K562 (cell line): ENCODE data around the gene EGFR. TPM values are rescaled to one million over a fixed set of nuclear protein-coding genes. Genes with fewer than 3 reads are reported as not detected.

Experiments used
- ATAC-seq: fragments of 200-7000 bp; cut with Tn5 transposase; 3 replicates; pipeline ENCODE4 v1.9.1; 2020; ENCODE audit warnings: moderate library complexity
- BruUV-seq: library from RNA; stranded (reverse); fragments of 400-500 nt; replicated peaks from 2 replicates; lab custom pipeline; 2021; lab: Mats Ljungman, UMichigan
- CTCF ChIA-PET: fragments of 300-600 bp; formaldehyde crosslinking; extraction: SDS; loops from one replicate; lab custom pipeline; 2021; ENCODE audit warnings: low intra/inter-chr PET ratio; lab: Yijun Ruan, JAX
- POLR2A ChIA-PET: fragments of 300-600, 350-650 bp; sonication (Branson Sonifier 250); formaldehyde crosslinking; extraction: SDS; loops from one replicate; lab custom pipeline; 2021; ENCODE audit warnings: antibody characterized with exemption, inconsistent platforms; lab: Yijun Ruan, JAX
- DNase-seq, 4 experiments: peaks; one replicate each; pipeline versions ENCODE4 v3.0.0 to v3.0.0-alpha.2; 2011 to 2018; ENCODE audit warnings: low spot score in 3 of 4, mixed read lengths in 3 of 4; ENCODE audit errors: extremely low read depth in 1 of 4
- FAIRE-seq: peaks from 2 replicates; lab custom pipeline; 2011; peaks lifted over from hg19 to GRCh38; lab: Jason Lieb, UNC
- H2AFZ ChIP-seq: 2 replicates; pipeline ENCODE4 v1.6.0; 2011; ENCODE audit warnings: low read depth, low read length, control low read depth, inconsistent platforms
- H3K27ac ChIP-seq: fragments of 200-600 bp; 3 replicates; pipeline ENCODE4 v1.8.0; 2011; ENCODE audit warnings: low read depth, mild to moderate bottlenecking, control low read depth, inconsistent platforms, low read length, moderate library complexity, mixed read lengths; ENCODE audit errors: extremely low read depth
- H3K27me3 ChIP-seq, 2 experiments: fragments of 300-600 bp in 1 of 2; 2 replicates in 1 of 2; 3 replicates in 1 of 2; pipeline versions ENCODE4 v1.6.0 to v1.8.0; 2011; ENCODE audit warnings: inconsistent platforms in 2 of 2, low read length in 2 of 2, mild to moderate bottlenecking in 1 of 2, mixed read lengths in 1 of 2, moderate library complexity in 1 of 2; ENCODE audit not compliant: control insufficient read depth in 2 of 2, insufficient read depth in 2 of 2
- H3K36me3 ChIP-seq: fragments of 300-600 bp; 3 replicates; pipeline ENCODE4 v1.8.0; 2011; ENCODE audit warnings: mild to moderate bottlenecking, low read length, inconsistent platforms; ENCODE audit not compliant: control insufficient read depth, insufficient read depth
- H3K4me1 ChIP-seq, 2 experiments: fragments of 200-600 bp in 1 of 2; replicated peaks in 1 of 2; 2 replicates in 1 of 2; 3 replicates in 1 of 2; pipeline versions ENCODE4 v1.5.1 to v1.8.0; 2011; ENCODE audit warnings: inconsistent platforms in 2 of 2, low read length in 2 of 2, mild to moderate bottlenecking in 1 of 2, mixed read lengths in 1 of 2, moderate library complexity in 1 of 2; ENCODE audit not compliant: control insufficient read depth in 2 of 2, insufficient read depth in 2 of 2
- H3K4me2 ChIP-seq: 2 replicates; pipeline ENCODE4 v1.6.1; 2011; ENCODE audit warnings: low read length, control low read depth, inconsistent platforms, mixed read lengths; ENCODE audit not compliant: insufficient read depth
- H3K4me3 ChIP-seq: fragments of 200-600 bp; sonication (generic), shearing (Covaris generic); 2 replicates; pipeline ENCODE4 v1.5.1; 2016; ENCODE audit warnings: control low read depth, inconsistent platforms
- H3K79me2 ChIP-seq: fragments of 200-600 bp; 3 replicates; pipeline ENCODE4 v1.8.0; 2011; ENCODE audit warnings: low read length, inconsistent platforms; ENCODE audit not compliant: control insufficient read depth, insufficient read depth
- H3K9ac ChIP-seq, 2 experiments: 2 replicates each; pipeline versions ENCODE4 v1.6.0 to v1.6.1; 2011; ENCODE audit warnings: low read depth in 2 of 2, low read length in 2 of 2, control low read depth in 1 of 2, inconsistent platforms in 1 of 2, mild to moderate bottlenecking in 1 of 2, mixed read lengths in 1 of 2; ENCODE audit not compliant: insufficient read depth in 1 of 2
- H3K9me1 ChIP-seq: one replicate; pipeline ENCODE4 v1.6.0; 2011; ENCODE audit warnings: inconsistent platforms, mild to moderate bottlenecking, low read length, moderate library complexity; ENCODE audit not compliant: control insufficient read depth, insufficient read depth
- H3K9me3 ChIP-seq: replicated peaks from 2 replicates; pipeline ENCODE4 v1.5.1; 2011; ENCODE audit warnings: low read depth, low read length, inconsistent platforms; ENCODE audit not compliant: control insufficient read depth, insufficient read depth
- H4K20me1 ChIP-seq: replicated peaks from 2 replicates; pipeline ENCODE4 v1.6.1; 2011; ENCODE audit warnings: low read length, inconsistent platforms, mixed read lengths; ENCODE audit not compliant: control insufficient read depth, insufficient read depth
- BRF1 ChIP-seq: IDR thresholded peaks from 3 replicates; pipeline ENCODE4 v1.6.1; 2011; ENCODE audit warnings: borderline replicate concordance, mild to moderate bottlenecking; ENCODE audit not compliant: insufficient read length; ENCODE audit errors: extremely low read depth
- FOXP4 ChIP-seq: sonication (generic); formaldehyde crosslinking; IDR thresholded peaks from 2 replicates; pipeline ENCODE4 v1.8.0; 2022; ENCODE audit warnings: mild to moderate bottlenecking, missing genetic modification reagents, borderline replicate concordance
- IRF1 ChIP-seq: sonication (generic); formaldehyde crosslinking; IDR thresholded peaks from 2 replicates; pipeline ENCODE4 v1.8.0; 2022; ENCODE audit warnings: missing genetic modification reagents, mild to moderate bottlenecking, borderline replicate concordance
- IRF2 ChIP-seq: sonication (generic); formaldehyde crosslinking; IDR thresholded peaks from 2 replicates; pipeline ENCODE4 v1.8.1; 2022; ENCODE audit warnings: mild to moderate bottlenecking, missing genetic modification reagents
- MBD1 ChIP-seq: fragments of 250-450 bp; sonication (Bioruptor Pico); IDR thresholded peaks from 2 replicates; pipeline ENCODE4 v1.8.0; 2022; ENCODE audit warnings: inconsistent platforms
- RBM34 ChIP-seq: fragments of 200-400 bp; formaldehyde crosslinking; IDR thresholded peaks from 2 replicates; pipeline ENCODE4 v1.6.1; 2018; ENCODE audit warnings: low read length, borderline replicate concordance; ENCODE audit not compliant: insufficient read depth
- SMARCA5 ChIP-seq: fragments of 450-650 bp; IDR thresholded peaks from 2 replicates; pipeline ENCODE4 v1.6.1; 2016
- THRA ChIP-seq: fragments of 450-650 bp; IDR thresholded peaks from 2 replicates; pipeline ENCODE4 v1.6.1; 2017; ENCODE audit warnings: mild to moderate bottlenecking, moderate library complexity
- TRIM24 ChIP-seq, 2 experiments: fragments of 450-650 bp; IDR thresholded peaks; 2 replicates each; pipeline ENCODE4 v1.6.1; 2016
- ZFP1 ChIP-seq: fragments of 450-650 bp; formaldehyde crosslinking; IDR thresholded peaks from 2 replicates; pipeline ENCODE4 v1.4.0; 2020; ENCODE audit warnings: mild to moderate bottlenecking, mixed read lengths
- WGBS: fragments of 100-300 bp; shearing (Covaris generic); methylation state at CpG from one replicate; pipeline ENCODE4 v1.1.6; 2016; ENCODE audit warnings: low coverage, mixed read lengths; ENCODE audit not compliant: insufficient coverage; ENCODE audit errors: missing lambda C conversion rate; 5-methylcytosine and 5-hydroxymethylcytosine counted together
- in situ Hi-C: fragments of 300-500 bp; cut with MboI; formaldehyde crosslinking; loops from 4 replicates; pipeline ENCODE4 v1.15.0; 2018; ENCODE audit warnings: inconsistent platforms, mixed read lengths
- intact Hi-C: fragments of 100-400 bp; cut with micrococcal nuclease; formaldehyde crosslinking; loops from 2 replicates; pipeline ENCODE4 v1.14.2; 2022
- polyA plus RNA-seq, 8 experiments: library from polyadenylated mRNA; depleted of rRNA in 4 of 8; stranded (reverse) in 5 of 8; unstranded in 3 of 8; fragments of >200 nt; fragmentation: Nextera tagmentation in 2 of 8; fragmentation: Illumina TruSeq in 1 of 8; extraction: Ambion mirVana in 2 of 8; extraction: Trizol in 1 of 8; gene quantifications; 2 replicates each; pipeline versions ENCODE4 v1.2.1 to v1.2.3, GENCODE V29; 2011 to 2014; ENCODE audit warnings: inconsistent platforms in 1 of 8, missing spikeins in 1 of 8
- total RNA-seq, 7 experiments: library from RNA; depleted of rRNA in 6 of 7; stranded (reverse); fragments of >200 nt in 6 of 7; fragmentation: Illumina TruSeq in 2 of 7; extraction: Trizol in 2 of 7; gene quantifications; 2 replicates each; pipeline versions ENCODE4 v1.2.1 to v1.2.3, GENCODE V29; 2011 to 2021; ENCODE audit warnings: low replicate concordance in 1 of 7

EGFR gene
- total and polyA plus RNA-seq, 9 of the 15 experiments (the other 6 are each of a cell fraction or from before 2014, with no cell fraction given), result 0.13 TPM; not detected in 8

GRCh38 chr7:55112056-55112455, 93.2 kb downstream of the EGFR start:
- TF ChIP-seq TRIM24 (IDR thresholded peaks at IDR 0.05), result no peak
- no peak for TF ChIP-seq ZFP1 (CRISPR knock-in tag)
- TF ChIP-seq IRF1, result no peak
- TF ChIP-seq IRF2 (CRISPR knock-in tag), result no peak
- TF ChIP-seq THRA, result no peak
- TF ChIP-seq FOXP4, result no peak
- TF ChIP-seq BRF1, result no peak
- TF ChIP-seq SMARCA5, result no peak
- TF ChIP-seq RBM34, result no peak
- no peak for TF ChIP-seq MBD1 (CRISPR knock-in tag)
- Histone ChIP-seq H3K9ac (no peak overlapping the region), H3K4me1 (no peaks in the 10 kb centered on the region), H3K27me3 (peaks cover 0 to 12% of the 10 kb centered on the region in 2 experiments; a peak in 1 of 5 replicates), H3K36me3 (no peaks in the 10 kb centered on the region), H3K27ac (no peak overlapping the region), H2AFZ (no peak overlapping the region), H3K9me1 (no peaks in the 10 kb centered on the region), H3K79me2 (no peaks in the 10 kb centered on the region), H4K20me1 (no peaks in the 10 kb centered on the region), H3K4me3 (no peak overlapping the region), H3K9me3 (no peaks in the 10 kb centered on the region), H3K4me2 (no peak overlapping the region)
- WGBS, result 10% methylated on average over 10 of the region's 11 CpGs
- ATAC-seq, result no peak
- CTCF ChIA-PET, result no interaction called here
- POLR2A ChIA-PET, result no interaction called here
- in situ Hi-C loops (no loop called here), intact Hi-C loops (no loop called here)
- BruUV-seq, result no TSS peak
- no peak for DNase-seq
- FAIRE-seq, result no peak
